Esophagus squamous epithelium (tissue), 4 donors: ENCODE data around the gene TLK1.

Experiments used
- POLR2A ChIP-seq, 4 donors: fragments of 450-650 bp; IDR thresholded peaks; one replicate each; pipeline ENCODE4 v1.6.1; 2017; ENCODE audit warnings: antibody characterized with exemption in 4 of 4, mild to moderate bottlenecking in 4 of 4, moderate library complexity in 3 of 4
- TF ChIP-seq, protein P1 (sequence below), 6 experiments: fragments of 450-650 bp in 4 of 6; fragments of 200-600 bp in 2 of 6; sonication (generic) in 2 of 6; IDR thresholded peaks; one replicate each; pipeline ENCODE4 v1.5.1; 2016 to 2019; ENCODE audit warnings: antibody characterized with exemption in 6 of 6, mild to moderate bottlenecking in 4 of 6, moderate library complexity in 4 of 6

DNA sequence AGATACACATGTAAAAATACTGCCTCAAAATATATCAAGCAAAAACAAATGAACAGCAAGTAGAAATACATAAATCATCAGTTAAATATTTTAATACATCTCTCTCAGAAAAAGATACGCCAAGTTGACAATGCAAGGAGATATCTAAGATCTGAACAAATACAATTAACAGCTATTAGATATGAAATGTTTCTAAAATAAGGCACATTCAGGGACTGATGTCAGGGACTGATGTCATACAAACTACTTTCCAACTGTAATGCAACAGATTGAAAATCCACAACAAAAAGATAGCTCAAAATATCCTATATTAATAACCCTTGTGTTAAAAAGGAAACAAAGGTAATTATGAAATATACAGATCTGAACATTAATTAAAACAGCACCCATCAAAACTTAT is 51.7 kb downstream of the TLK1 start:
- TF ChIP-seq POLR2A (IDR thresholded peaks at IDR 0.05), result no peak
- TF ChIP-seq, protein P1, sequence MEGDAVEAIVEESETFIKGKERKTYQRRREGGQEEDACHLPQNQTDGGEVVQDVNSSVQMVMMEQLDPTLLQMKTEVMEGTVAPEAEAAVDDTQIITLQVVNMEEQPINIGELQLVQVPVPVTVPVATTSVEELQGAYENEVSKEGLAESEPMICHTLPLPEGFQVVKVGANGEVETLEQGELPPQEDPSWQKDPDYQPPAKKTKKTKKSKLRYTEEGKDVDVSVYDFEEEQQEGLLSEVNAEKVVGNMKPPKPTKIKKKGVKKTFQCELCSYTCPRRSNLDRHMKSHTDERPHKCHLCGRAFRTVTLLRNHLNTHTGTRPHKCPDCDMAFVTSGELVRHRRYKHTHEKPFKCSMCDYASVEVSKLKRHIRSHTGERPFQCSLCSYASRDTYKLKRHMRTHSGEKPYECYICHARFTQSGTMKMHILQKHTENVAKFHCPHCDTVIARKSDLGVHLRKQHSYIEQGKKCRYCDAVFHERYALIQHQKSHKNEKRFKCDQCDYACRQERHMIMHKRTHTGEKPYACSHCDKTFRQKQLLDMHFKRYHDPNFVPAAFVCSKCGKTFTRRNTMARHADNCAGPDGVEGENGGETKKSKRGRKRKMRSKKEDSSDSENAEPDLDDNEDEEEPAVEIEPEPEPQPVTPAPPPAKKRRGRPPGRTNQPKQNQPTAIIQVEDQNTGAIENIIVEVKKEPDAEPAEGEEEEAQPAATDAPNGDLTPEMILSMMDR (IDR thresholded peaks at IDR 0.05), result no peak
